Calu3 (cell line): ENCODE measurements around the gene ABHD1. TPM values are rescaled to one million over a fixed set of nuclear protein-coding genes. Genes with fewer than 3 reads are reported as not detected.

ENCODE experiments used
- BruUV-seq: library from RNA; stranded (reverse); fragments of 400-500 nt; replicated peaks from 2 replicates; lab custom pipeline; 2021; lab: Mats Ljungman, UMichigan
- CTCF ChIA-PET: fragments of 300-600 bp; sonication (Branson Sonifier 250); formaldehyde crosslinking; loops from one replicate; lab custom pipeline; 2022; ENCODE audit warnings: antibody characterized with exemption; lab: Charles Lee
- DNase-seq: peaks from one replicate; pipeline ENCODE4 v3.0.0; 2022
- H3K27ac Mint-ChIP-seq: one replicate; pipeline ENCODE4 v1.8.0; 2022; ENCODE audit warnings: mixed read lengths; ENCODE audit not compliant: unreplicated experiment
- H3K27me3 Mint-ChIP-seq: one replicate; pipeline ENCODE4 v1.8.0; 2022; ENCODE audit warnings: mixed read lengths; ENCODE audit not compliant: unreplicated experiment
- H3K36me3 Mint-ChIP-seq: one replicate; pipeline ENCODE4 v1.8.0; 2022; ENCODE audit warnings: mild to moderate bottlenecking, moderate library complexity, mixed read lengths; ENCODE audit not compliant: insufficient read depth, unreplicated experiment
- H3K4me1 Mint-ChIP-seq: one replicate; pipeline ENCODE4 v1.8.0; 2022; ENCODE audit warnings: mild to moderate bottlenecking, low read depth, mixed read lengths; ENCODE audit not compliant: unreplicated experiment
- H3K4me3 Mint-ChIP-seq: one replicate; pipeline ENCODE4 v1.8.0; 2022; ENCODE audit warnings: mild to moderate bottlenecking, low read depth, moderate library complexity, mixed read lengths; ENCODE audit not compliant: unreplicated experiment
- H3K9me3 Mint-ChIP-seq: one replicate; pipeline ENCODE4 v1.8.0; 2022; ENCODE audit warnings: low read depth, mixed read lengths; ENCODE audit not compliant: unreplicated experiment
- CTCF ChIP-seq: fragments of 200-600 bp; IDR thresholded peaks from one replicate; pipeline ENCODE4 v1.8.0; 2022; ENCODE audit warnings: antibody characterized with exemption; ENCODE audit not compliant: unreplicated experiment
- intact Hi-C: fragments of 100-400 bp; cut with micrococcal nuclease; formaldehyde crosslinking; loops from one replicate; pipeline ENCODE4 v1.10.0; 2022; ENCODE audit not compliant: unreplicated experiment
- total RNA-seq: library from RNA; stranded (reverse); gene quantifications from 2 replicates; pipeline ENCODE4 v1.2.3, GENCODE V29; 2022

Gene ABHD1
- total RNA-seq, 1 experiment from 2014 or later: 0.64 TPM

GRCh38 chr2:27178469-27178868 is 54.9 kb downstream of the ABHD1 start:
- intact Hi-C loops: no loop called here
- Mint-ChIP-seq H3K4me1 (no peaks in the 10 kb centered on the region), H3K27me3 (peaks cover 36% of the 10 kb centered on the region)

DNA sequence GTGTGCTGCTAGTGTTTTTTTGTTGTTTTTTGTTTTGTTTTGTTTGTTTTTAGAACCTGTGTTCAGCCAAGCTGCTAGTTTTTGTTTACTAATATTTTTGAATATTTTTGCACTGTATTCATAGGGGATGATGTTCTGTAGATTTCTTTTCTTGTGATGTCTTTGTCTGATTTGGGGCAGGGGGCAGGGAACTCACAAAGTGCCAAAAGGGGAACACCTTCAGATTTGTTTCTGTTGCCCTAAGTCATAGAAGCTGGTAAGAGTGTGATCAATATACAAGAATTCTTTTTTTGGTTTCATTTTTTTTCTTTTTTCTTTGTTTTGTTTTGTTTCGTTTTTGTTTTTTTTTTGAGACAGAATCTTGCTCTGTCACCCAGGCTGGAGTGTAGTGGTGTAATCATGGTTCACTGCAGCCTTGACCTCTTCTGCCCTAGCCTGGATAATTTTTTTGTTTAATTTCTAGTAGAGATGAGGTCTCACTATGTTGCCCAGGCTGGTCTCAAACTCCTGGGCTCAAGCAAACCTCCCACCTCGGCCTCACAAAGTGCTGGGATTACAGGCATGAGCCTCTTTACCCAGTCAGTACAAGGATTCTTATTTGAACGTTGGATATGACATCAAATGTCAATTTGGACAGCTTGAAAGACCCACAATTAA is 55.9 kb downstream of the ABHD1 start:
- BruUV-seq: no TSS peak
- CTCF ChIA-PET: no interaction called here
- H3K36me3 Mint-ChIP-seq: no peaks in the 10 kb centered on the region
- no peak overlapping the region for H3K4me3 Mint-ChIP-seq
- H3K27ac Mint-ChIP-seq: no peak overlapping the region
- peaks cover 42% of the 10 kb centered on the region for H3K27me3 Mint-ChIP-seq
- DNase-seq: no peak
- H3K9me3 Mint-ChIP-seq: no peaks in the 10 kb centered on the region
- intact Hi-C loops: no loop called here
- TF ChIP-seq CTCF: no peak
- H3K4me1 Mint-ChIP-seq: no peaks in the 10 kb centered on the region

More at GRCh38 chr2:27178469-27178868, 54.9 kb downstream of the ABHD1 start:
- BruUV-seq: no TSS peak
- no peak for DNase-seq
- no peaks in the 10 kb centered on the region for H3K9me3 Mint-ChIP-seq
- H3K4me3 Mint-ChIP-seq: no peak overlapping the region
- H3K27ac Mint-ChIP-seq: no peak overlapping the region
- TF ChIP-seq CTCF: no peak
- H3K36me3 Mint-ChIP-seq: no peaks in the 10 kb centered on the region
- CTCF ChIA-PET: no interaction called here

Other genes starting within 250 kb of the ABHD1 start
- gene MAPRE3, start 153.2 kb upstream of the ABHD1 start, total RNA-seq: 11.1 and 13.9 TPM in 2 replicates
- gene TMEM214, start 90.8 kb upstream of the ABHD1 start, total RNA-seq: 75.9 and 79.6 TPM in 2 replicates
- 20.2 and 25.2 TPM in 2 replicates for gene AGBL5, start 72.1 kb upstream of the ABHD1 start, total RNA-seq
- 163 and 172 TPM in 2 replicates for gene OST4, start 52.2 kb upstream of the ABHD1 start, total RNA-seq
- 0.12 and 0.19 TPM in 2 replicates for gene EMILIN1, start 45.2 kb upstream of the ABHD1 start, total RNA-seq
- 2.0 and 4.2 TPM in 2 replicates for gene KHK, start 37.0 kb upstream of the ABHD1 start, total RNA-seq
- 3.7 and 9.3 TPM in 2 replicates for gene CGREF1, start 4.7 kb upstream of the ABHD1 start, total RNA-seq
- 54.0 and 60.1 TPM in 2 replicates for gene PREB, start 10.8 kb downstream of the ABHD1 start, total RNA-seq
- gene PRR30, start 15.6 kb downstream of the ABHD1 start, total RNA-seq: not detected in 2 replicates
- gene TCF23, start 25.2 kb downstream of the ABHD1 start, total RNA-seq: not detected in 2 replicates
- 104 and 121 TPM in 2 replicates for gene ATRAID, start 88.2 kb downstream of the ABHD1 start, total RNA-seq
- 39.6 and 42.3 TPM in 2 replicates for gene SLC5A6, start 88.5 kb downstream of the ABHD1 start, total RNA-seq
- 68.2 and 71.6 TPM in 2 replicates for gene CAD, start 93.6 kb downstream of the ABHD1 start, total RNA-seq
- 0.24 TPM in 1 of 2 replicates, not detected in the other for gene SLC30A3, start 139.2 kb downstream of the ABHD1 start, total RNA-seq
- not detected in 2 replicates for gene DNAJC5G, start 151.6 kb downstream of the ABHD1 start, total RNA-seq
- 0.99 and 2.3 TPM in 2 replicates for gene TRIM54, start 158.6 kb downstream of the ABHD1 start, total RNA-seq
- 4.6 and 6.6 TPM in 2 replicates for gene UCN, start 184.6 kb downstream of the ABHD1 start, total RNA-seq
- gene MPV17, start 199.3 kb downstream of the ABHD1 start, total RNA-seq: 77.4 and 84.5 TPM in 2 replicates
- gene GTF3C2, start 232.9 kb downstream of the ABHD1 start, total RNA-seq: 83.8 and 85.4 TPM in 2 replicates
- gene EIF2B4, start 246.5 kb downstream of the ABHD1 start, total RNA-seq: 42.0 and 43.7 TPM in 2 replicates
- gene SNX17, start 246.8 kb downstream of the ABHD1 start, total RNA-seq: 85.3 and 96.9 TPM in 2 replicates